Stimulated activated CD8-positive, alpha-beta memory T cell treated with anti-CD3 and anti-CD28 coated beads, Interleukin-15, amount 100 ng/mL, for 1 hour (primary cell): ENCODE data around the gene TPH2.

Experiments
- DNase-seq: peaks from one replicate; pipeline ENCODE4 v3.0.0-alpha.2; 2020; ENCODE audit warnings: low read depth

The TPH2 gene

GRCh38 chr12:72033991-72034390 lies 95.3 kb downstream of the TPH2 start:
- no peak for DNase-seq

DNA sequence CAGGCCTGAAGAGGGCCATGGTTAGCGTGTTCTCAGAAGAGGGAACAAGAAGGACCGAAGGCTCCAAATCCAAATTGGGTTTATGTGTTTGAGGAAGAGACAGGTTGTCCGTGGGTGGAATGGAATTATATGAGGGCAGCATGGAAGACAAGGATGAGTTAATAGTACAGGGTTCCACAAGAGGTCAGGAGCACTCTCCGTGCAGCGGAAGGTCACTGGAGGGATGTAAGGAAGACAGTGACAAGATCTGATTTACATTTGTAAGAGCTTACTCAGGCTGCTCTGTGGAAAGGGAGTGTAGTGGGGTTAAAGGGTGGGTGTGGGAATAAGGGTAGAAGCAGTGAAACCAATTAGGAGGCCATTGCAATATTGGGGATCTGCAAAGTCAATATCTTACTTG lies 97.0 kb downstream of the TPH2 start:
- DNase-seq = no peak

- no peak for DNase-seq
These were observed 97.7 kb downstream of the TPH2 start for GRCh38 chr12:72036393-72036792.

- no peak for DNase-seq
These were observed 98.6 kb downstream of the TPH2 start for GRCh38 chr12:72037006-72037795.

GRCh38 chr12:72041811-72042210 lies 103.2 kb downstream of the TPH2 start:
- DNase-seq = no peak

DNA sequence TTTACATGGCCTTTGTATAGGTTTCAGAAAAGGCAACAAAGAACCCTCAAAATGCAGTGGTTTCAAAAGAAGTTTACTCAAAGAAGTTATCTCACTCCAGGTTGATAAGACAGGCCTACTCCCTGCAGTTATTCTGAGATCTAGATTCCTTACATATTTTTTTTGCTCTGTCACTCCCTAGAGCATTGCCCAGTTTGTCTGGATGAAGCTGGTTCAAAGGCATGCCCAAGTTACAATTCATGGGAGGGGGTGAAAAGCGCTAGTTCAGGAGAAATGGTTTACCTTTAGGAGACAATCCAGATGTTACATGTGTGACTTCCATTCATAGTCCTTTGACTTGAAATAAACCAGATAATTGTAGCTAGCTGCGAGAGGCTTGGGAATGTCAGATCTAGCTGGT lies 115.0 kb downstream of the TPH2 start:
- DNase-seq = no peak

DNA sequence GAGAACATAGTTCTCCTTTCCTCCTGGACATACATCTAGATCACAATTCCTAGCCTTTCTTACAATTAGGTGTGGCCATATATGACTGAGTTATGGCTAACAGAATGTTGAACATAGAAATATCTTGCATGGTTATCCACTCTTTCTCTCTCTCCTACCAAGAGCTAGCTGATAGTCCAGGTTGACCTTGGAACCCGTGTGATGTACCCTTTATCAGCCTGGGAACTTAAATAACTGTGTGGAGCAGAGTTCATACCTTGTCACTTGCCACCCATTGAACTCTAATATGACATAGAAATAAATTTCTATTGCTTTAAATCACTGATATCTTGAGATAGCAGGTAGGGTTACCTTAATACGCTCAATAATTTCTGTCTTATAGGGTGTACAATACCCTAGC lies 115.9 kb downstream of the TPH2 start:
- DNase-seq = no peak

GRCh38 chr12:72057330-72057914 lies 118.8 kb downstream of the TPH2 start:
- no peak for DNase-seq

GRCh38 chr12:72063073-72063472 lies 124.4 kb downstream of the TPH2 start:
- no peak for DNase-seq

GRCh38 chr12:72071030-72071429 lies 132.4 kb downstream of the TPH2 start:
- DNase-seq = no peak

DNA sequence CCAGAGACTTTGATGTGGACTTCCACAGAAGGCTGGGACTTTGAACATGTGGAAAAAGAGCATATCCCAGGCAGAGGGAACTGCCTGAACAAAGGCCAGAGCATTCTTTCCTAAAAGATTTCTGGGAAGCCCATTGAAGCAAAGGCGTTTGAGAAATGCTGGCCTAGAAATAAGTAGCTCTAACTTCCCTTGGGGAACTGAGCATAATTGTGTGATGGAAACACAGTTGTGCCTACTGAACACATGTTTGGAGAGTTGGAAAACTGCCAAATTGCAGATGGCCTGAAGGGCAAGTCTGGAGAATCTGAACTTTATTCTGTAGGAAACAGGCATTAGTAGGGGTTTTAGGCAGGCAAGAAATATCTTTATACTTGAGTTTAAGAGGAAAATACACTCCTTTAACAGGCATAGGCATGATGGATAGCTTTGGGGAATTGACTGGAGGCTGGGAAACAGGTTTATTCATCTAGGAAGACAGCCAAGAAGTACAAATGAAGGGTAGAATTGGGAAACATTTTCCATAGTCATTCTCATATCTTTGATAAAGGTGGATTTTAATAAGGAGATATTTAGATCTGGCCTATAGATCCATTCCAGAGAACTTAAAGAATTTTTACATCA lies 134.1 kb downstream of the TPH2 start:
- DNase-seq = no peak

DNA sequence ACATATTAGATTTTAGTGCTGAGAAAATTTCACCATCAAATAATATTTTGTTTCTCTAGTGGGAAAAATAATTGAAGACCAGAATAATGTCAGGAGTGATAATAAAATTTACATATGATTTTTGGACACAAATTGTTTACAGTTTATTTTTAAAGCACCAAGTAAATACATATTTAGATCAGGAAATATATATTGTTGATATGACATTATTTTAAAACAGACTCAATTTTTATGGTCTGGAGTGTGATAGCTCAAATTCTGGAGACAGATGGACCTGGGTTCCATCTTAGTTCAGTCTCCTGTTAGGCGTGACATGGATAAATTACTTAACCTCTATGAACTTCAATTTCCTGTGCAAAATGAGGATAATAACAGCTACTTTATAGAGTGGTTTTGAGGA lies 135.4 kb downstream of the TPH2 start:
- no peak for DNase-seq

- DNase-seq = no peak
These were observed 136.3 kb downstream of the TPH2 start for GRCh38 chr12:72074956-72075355.

GRCh38 chr12:72075401-72075800 lies 136.8 kb downstream of the TPH2 start:
- no peak for DNase-seq

DNA sequence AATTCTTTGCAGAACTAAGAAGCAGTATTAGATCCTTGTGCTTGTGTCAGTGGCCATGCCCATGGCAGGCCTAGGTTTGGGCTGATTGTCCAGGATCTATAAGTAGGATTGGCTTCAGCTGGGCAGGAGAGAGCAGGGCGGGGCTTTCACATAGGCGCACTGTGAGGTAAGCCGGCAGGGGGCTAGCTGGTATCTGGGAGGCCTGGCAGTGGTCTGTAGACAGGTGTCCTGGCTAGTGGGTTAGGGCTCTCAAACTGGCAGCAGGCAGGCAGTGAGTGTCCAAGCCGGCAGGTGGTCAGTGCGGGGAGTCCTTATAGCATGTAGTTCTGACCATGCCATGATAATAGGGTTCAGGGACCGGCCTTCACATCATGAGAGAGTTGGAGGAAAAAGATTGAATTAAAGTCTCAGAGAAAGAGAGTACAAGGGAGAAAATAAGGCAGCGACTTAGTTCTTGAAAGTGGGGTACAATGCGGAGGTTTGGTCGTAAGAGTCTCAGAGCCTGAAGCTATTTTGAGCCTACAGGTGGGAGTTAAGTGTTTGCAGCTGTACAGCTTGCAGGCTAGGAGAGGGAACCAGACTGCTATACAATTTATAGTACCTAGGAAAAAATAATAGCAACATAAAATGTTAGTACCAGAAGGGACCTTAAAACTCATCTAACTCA lies 137.4 kb downstream of the TPH2 start:
- no peak for DNase-seq

DNA sequence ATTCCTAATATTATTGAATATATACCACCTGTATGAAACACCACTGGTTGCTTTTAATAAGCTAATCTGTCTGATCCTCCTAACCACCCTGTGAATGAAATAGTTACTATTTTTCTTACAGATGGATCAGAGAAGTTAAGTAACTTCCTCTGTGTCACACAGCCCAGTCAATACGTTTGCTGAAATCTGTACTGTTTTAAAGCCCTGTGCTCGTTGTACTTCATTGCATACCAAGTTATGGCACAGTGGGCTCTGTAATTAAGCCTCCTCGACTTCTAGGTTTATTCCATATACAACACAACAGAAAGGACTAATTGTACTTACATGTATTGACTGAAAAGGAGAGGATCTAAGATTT lies 137.9 kb downstream of the TPH2 start:
- no peak for DNase-seq

- DNase-seq = no peak
These were observed 138.6 kb downstream of the TPH2 start for GRCh38 chr12:72077111-72077820.

GRCh38 chr12:72081777-72082176 lies 143.1 kb downstream of the TPH2 start:
- DNase-seq = no peak
